Nucleus accumbens (tissue), 56 donors: ENCODE data around the gene CCDC92.

Source experiments
- DNase-seq, 56 donors: peaks; one replicate each; lab custom pipeline; 2025; lab: John Stamatoyannopoulos, UW

CCDC92 gene

GRCh38 chr12:124002654-124003053 lies 30.0 kb upstream of the CCDC92 start:
- DNase-seq = no peak

GRCh38 chr12:124002021-124002644 lies 29.5 kb upstream of the CCDC92 start:
- no peak for DNase-seq

DNA sequence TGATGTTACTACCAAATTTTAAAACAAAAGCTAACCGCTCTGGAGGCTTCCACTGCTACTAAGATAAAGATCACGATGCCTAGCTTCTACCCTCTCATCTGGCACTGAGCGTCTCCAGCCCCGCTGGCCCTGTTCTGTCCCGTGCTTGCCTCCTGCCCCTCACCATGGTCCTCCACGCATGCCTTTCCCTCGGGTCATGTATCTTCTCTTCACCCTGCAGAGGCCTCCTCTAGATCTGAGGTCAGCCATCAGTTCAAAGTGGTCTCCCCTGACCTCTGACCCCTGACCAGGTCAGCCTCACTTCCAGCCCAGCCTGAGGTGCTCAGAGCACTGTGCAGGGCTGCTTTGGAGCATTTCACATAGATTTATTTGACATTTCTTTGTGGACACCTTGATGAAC lies 28.7 kb upstream of the CCDC92 start:
- DNase-seq = no peak

- DNase-seq = no peak
Measured at GRCh38 chr12:124000111-124000510, 27.5 kb upstream of the CCDC92 start.

- no peak for DNase-seq
Measured at GRCh38 chr12:123998991-123999359, 26.3 kb upstream of the CCDC92 start.

- no peak for DNase-seq
Measured at GRCh38 chr12:123998344-123998990, 25.8 kb upstream of the CCDC92 start.

GRCh38 chr12:123997908-123998307 lies 25.3 kb upstream of the CCDC92 start:
- no peak for DNase-seq

- DNase-seq = peak in 3 of 56 donors; percentile 16 to 28 (median 17)
Measured at GRCh38 chr12:123997033-123997822, 24.6 kb upstream of the CCDC92 start.

- peak in 42 of 56 donors; percentile 11 to 81 (median 56) for DNase-seq
Measured at GRCh38 chr12:123996581-123996980, 23.9 kb upstream of the CCDC92 start.

DNA sequence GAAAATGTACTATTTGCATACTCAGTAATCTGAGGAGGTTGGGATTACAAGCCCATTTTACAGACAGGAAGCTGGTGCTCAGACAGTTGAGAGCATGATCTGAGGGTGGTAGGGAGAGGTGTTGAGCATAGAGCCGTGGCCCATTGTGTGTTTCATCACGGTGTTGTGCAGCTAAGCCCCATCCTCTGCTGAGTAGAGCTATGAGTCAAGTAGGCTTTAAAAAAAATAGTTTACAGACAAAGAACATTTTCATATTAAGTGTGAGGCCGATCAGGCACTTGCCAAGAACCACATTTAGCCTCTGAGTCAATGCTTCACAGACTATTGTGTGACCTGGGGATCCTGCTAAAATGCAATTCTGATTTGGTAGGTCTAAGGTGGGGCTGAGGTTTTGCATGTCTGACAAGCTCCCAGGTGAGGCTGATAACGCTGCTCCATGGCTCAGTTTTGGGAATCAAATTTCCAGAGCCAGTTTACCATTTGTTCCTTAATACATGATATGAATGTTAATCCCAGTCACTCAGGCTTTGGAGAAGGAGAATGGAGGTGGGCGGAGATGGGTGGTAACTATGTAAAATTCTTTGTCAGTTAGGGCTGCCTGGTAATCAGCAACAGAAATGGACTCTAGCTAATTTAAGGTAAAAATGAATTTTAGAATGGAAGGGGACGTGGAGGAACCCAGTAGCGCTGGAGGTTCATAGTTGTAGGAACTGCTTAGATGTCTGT lies 22.6 kb upstream of the CCDC92 start:
- DNase-seq = peak in 2 of 56 donors; percentile 14 to 40

GRCh38 chr12:123992118-123992825 lies 19.6 kb upstream of the CCDC92 start:
- no peak for DNase-seq

- no peak for DNase-seq
Measured at GRCh38 chr12:123991372-123991951, 18.8 kb upstream of the CCDC92 start.

- no peak for DNase-seq
Measured at GRCh38 chr12:123990511-123990910, 17.9 kb upstream of the CCDC92 start.

DNA sequence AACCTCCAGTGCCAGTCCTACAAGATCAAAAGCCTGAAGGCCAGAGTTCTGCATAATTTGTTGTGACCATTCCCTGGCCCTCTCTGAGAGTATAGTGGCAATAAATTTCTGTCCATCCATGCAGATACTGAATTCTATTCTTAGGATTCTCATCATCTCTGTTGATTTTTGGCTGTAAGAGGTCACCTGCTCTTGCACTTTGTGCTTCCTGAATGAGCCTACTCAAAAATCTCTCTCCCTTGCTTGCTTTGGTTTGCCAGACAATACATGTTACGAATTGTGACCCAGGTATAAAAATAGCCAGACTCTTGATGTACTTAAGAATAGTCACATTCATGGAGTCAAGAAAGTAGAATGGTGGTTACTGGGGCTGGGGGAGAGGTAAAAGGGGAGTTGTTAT lies 17.1 kb upstream of the CCDC92 start:
- DNase-seq = no peak

GRCh38 chr12:123989168-123989567 lies 16.5 kb upstream of the CCDC92 start:
- DNase-seq = no peak

DNA sequence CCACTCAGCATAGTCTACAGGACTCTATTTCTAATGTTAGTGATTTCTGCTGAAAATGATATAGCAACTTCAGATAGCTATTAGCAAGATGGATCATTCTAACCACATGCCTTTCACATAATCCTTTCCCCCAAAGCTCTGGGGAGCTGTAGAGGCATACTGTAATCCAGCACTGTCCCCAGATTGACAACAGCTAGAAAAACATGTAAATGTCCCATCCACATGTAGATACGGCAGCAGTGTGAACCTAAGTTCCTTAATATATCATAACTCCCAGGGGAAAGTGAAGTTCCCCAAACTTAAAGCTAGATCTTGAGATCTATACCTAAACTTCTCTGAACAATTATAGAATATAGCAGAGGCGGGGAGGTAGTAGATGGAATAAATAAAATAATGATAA lies 14.4 kb upstream of the CCDC92 start:
- DNase-seq = no peak

DNA sequence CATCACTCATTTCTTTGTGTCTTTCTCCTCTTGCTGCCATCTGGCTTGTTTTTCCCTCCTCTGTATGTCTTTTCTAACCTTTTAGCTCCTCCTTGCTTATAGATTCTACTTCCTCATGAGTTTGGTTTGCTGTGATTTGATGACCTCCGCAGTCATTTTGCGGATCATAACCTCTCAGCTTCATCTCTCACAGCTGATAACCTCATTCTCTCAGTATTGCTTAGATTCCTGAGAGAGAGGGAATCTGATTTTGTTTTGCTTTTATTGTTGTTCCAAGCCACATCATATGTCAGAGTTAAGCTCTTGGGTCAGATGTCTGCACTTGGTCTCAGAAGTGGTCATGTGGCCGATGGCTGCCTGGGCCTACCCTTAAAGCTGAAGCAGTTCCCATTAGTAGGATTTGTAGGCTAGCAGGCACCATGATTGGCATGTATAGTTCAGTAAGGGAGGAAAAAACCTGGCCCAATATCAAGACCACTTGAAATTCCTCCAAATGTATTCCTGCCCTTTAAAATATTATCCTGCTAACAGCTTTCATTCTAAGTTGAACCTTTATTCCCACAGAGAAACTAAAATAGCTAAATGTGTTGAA lies 13.8 kb upstream of the CCDC92 start:
- DNase-seq = no peak

DNA sequence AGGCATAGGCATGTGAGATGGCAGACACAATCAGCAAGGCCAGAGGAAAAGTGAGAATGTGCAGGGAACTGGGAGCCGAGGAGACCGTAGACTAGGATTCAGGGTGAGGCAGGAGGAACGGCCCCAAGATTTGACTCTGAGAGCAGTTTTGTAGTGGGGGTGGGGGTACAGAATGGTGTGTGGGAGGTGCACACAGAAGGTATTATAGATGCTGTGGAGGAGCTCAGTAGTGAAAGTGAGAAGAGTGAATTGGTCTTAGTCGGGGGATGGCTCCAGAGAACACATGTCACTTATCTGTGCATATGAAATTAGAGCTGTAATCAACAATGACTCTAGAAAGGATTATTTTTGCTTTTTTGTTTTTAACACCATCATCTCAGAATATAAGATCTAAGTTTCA lies 12.3 kb upstream of the CCDC92 start:
- no peak for DNase-seq

DNA sequence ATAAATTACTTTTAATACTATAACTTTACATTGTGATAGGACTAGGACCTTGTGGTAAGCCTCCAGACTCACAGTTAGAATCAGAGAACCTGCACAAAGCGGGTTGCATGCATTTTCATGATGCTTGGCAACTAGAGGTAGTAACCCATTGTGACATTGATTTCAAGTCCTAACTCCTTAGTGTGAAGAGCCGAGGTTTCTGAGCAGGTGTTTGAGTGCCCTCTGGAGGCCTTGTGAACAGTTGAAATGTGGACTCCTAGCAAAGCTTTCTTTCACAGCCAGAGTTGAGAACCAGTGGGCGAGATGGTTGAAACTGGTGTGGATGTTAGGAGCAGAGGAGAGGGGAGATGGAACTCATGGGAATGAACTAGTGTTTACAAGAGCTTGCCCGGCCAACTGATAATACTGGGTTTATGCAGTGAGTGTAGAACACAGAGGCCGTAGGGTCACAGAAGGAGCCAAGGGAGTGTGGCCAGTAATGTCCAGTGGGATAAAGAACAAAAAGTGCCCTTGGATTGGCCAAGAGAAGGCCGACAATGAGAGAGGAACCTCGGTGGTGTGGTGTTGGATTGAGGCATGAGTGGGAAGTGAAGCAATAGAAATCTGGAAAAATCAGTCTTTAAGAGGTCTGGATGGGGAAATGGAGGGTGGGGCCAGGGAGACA lies 11.3 kb upstream of the CCDC92 start:
- peak in 30 of 56 donors; percentile 8 to 68 (median 36) for DNase-seq
